Measurements from ENCODE around the gene TIMP3.
"Not testable (repeated sequence)": the region's sequence is repeated elsewhere in the genome, so short reads cannot be mapped to it uniquely, and the experiment has no call there.

Gene TIMP3

DNA sequence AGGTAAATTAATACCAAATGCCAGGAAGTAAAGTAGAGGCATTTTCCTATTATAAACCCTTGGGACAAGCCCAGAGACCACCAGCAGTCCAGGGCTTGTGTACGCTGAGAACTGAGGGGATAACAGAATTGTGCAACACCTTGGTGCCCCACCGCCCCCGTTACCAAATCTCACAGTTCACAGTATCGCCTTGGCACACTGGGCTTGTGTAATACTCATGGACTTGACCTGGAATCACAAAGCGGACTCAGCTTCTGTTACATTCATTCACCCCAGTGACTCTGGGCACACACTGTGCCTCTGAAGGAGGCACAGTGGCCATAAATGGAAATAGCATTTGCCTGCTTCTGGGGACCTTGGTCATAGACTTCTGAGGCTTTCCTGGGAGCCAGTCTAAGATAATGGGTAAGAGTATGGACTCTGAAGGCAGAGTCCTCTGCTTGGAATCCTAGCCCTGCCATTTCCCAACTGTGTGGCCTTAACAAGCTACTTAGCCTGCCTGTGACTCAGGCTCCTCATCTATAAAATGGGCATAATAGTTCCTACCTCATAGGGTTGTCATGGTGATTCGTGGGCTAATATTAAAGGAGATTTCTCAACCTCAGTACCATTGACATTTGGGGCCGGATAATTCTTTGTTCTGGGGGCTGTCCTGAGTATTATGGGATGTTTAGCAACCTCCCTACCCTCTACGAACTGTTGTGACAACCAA lies 53.7 kb downstream of the TIMP3 start:
- no peak for DNase-seq (ENCODE audit: low read depth)

DNA sequence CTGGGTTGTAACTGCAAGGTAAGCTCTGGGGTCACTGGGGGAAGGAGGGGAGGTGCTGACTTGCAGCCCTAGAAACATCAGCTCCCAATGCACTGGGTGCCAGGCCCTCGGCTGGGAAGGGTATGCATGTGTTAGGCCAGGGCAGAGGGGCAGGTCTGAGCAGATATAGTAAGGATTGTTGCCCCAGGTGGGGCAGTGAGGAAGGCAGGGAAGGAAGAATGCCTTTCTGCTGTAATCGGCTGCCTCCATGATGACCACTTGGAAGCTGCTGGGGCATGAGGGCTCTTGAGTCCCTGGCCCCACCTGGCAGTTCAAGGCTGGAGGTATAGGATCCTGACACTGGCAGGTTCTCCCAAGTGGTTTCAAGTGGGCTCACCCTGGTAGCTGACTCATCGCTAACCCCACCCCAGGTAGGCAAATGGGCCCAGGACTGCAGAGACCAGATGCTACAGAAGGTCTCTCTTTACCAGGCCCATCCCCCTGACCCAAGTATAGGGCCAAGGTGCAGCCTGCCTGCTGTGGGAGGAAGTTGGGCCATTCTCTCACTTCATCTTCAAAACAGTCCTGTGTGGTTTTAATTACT lies 56.7 kb downstream of the TIMP3 start:
- no peak for DNase-seq (ENCODE audit: low read depth)

DNA sequence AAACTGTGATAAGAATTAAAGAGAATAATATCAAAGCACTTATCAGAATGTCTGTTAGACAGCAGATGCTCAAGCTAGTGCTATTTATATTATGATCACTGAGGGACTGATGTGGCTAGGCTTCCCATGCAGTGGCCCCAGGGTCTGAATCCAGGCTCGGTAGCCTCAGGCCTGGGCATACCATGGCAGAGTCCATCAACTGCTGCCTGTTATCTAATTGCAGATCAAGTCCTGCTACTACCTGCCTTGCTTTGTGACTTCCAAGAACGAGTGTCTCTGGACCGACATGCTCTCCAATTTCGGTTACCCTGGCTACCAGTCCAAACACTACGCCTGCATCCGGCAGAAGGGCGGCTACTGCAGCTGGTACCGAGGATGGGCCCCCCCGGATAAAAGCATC lies 57.5 kb downstream of the TIMP3 start:
- no peak for DNase-seq (ENCODE audit: low read depth)

DNA sequence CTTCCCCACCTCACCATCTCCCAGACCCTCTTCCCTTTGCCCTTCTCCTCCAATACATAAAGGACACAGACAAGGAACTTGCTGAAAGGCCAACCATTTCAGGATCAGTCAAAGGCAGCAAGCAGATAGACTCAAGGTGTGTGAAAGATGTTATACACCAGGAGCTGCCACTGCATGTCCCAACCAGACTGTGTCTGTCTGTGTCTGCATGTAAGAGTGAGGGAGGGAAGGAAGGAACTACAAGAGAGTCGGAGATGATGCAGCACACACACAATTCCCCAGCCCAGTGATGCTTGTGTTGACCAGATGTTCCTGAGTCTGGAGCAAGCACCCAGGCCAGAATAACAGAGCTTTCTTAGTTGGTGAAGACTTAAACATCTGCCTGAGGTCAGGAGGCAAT lies 58.2 kb downstream of the TIMP3 start:
- DNase-seq (ENCODE audit: low read depth) = no peak

DNA sequence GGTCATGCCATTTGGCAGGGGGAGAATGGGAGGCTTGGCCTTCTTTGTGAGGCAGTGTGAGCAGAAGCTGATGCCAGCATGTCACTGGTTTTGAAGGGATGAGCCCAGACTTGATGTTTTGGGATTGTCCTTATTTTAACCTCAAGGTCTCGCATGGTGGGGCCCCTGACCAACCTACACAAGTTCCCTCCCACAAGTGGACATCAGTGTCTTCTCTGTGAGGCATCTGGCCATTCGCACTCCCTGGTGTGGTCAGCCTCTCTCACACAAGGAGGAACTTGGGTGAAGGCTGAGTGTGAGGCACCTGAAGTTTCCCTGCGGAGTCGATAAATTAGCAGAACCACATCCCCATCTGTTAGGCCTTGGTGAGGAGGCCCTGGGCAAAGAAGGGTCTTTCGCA lies 59.8 kb downstream of the TIMP3 start:
- DNase-seq (ENCODE audit: low read depth) = no peak

DNA sequence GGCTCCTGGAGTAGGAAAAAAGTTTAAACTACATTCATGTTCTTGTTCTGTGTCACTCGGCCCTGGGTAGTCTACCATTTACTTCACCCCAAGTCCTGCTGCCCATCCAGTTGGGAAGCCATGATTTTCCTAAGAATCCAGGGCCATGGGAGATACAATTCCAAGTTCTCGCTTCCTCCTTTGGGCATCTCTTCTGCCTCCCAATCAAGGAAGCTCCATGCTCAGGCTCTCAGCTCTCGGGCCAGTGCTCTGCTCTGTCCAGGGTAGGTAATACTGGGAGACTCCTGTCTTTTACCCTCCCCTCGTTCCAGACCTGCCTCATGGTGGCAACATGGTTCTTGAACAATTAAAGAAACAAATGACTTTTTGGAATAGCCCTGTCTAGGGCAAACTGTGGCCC lies 60.6 kb downstream of the TIMP3 start:
- no peak for DNase-seq (ENCODE audit: low read depth)

DNA sequence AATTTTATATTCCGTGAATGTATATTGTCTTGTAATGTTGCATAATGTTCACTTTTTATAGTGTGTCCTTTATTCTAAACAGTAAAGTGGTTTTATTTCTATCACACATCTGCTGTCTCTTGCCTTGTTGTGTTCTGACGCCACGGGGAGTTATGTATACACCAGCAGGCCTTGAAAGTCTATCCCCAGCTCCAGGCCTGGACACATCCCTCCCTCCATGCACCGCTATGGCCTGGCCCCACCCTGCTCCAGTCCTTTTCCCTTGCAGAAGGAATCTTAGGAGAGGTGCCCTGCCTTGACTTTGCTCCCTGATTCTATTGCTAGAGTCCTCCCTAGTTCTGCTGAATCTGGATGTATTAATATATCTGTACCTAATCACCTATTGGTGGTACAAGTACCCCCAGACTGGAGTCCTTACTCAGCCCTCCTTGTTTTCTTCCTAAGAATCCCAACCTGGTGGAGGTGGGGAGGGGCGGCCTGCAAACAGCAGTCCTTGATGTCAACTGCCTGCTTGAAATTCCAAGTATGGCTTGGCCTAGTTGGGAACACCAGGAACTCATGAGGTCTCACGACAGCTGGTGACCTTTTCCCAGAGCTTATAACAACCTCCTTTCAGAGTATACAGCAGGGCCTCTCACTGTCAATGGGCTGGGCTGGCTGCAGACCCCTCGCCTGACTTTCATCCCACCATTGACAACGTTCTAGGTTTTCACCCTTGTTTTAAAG lies 61.6 kb downstream of the TIMP3 start:
- DNase-seq (ENCODE audit: low read depth) = no peak

DNA sequence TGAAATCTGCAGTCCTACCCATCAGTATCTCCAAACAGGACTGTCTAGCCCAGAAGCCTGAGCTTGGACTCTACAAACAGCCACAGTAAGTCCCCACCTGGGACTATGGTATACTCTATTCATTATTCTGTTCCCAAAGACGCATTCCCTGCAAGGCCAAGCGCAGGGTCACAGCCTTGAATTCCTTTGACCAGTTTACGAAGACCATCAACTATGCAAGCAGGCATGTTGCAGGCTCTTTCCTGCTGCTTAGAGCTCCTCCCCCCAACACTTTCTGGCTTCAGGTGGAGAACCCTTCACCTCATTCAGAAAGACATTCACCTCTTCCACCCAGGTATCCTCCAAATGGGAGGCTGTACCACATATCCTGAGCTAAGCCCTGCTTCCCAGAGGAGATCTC lies 62.5 kb downstream of the TIMP3 start:
- no peak for DNase-seq (ENCODE audit: low read depth)

DNA sequence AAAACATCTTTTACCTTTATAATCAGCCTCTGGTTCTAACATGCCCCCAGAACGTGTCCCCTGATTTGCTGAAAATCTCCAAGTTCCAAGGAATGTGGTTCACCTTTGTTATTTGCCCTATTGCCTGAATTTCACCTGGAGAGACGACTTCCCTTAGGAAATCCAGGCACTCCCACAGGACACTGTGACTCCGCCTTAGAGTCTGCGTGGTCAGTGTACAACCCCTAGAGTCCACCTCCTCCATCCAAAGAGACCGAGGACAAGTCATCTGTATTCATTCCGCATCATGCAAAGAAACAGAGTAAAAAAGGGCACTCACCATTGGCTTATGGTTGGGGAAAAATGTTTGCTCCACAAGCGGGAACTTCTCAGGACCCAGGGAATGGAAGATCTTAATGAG lies 63.1 kb downstream of the TIMP3 start:
- no peak for DNase-seq (ENCODE audit: low read depth)

DNA sequence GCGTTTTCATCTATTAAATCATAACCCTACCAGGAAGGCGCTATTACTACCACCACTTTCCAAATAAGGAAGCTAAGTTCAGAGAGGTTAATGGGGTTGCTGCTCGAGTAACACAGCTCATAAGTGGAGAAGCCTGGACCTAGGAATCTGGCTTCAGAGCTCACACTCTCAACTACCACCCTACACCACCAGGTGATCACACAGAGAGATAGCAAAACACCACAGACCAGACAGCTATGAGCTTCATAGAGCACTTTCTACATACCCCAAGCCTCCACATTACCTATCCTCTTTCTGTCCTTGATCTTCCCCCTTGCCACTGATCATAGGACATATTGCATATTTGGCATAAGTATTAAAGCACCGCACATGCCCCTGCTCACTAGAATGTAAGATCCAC lies 65.4 kb downstream of the TIMP3 start:
- DNase-seq (ENCODE audit: low read depth) = no peak

DNA sequence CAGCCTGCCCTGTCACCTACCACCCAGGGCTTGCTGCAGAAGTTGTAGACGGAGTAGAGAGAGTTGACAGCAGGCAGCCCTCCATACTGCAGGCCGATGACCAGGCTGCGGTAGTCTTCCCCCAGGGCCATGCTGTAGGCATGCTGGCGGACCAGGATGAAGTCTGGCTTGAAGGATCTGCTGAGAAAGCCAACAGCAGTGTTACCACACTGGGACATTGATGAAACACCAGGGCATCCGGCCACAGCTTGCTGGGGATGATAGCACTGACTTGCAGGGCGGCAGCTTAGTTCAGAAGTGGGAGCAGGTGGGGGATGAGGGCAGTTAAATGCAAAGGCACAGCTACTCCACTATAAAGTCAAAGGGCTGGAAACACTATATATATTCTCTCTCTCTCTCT lies 67.4 kb downstream of the TIMP3 start:
- no peak for DNase-seq (ENCODE audit: low read depth)

DNA sequence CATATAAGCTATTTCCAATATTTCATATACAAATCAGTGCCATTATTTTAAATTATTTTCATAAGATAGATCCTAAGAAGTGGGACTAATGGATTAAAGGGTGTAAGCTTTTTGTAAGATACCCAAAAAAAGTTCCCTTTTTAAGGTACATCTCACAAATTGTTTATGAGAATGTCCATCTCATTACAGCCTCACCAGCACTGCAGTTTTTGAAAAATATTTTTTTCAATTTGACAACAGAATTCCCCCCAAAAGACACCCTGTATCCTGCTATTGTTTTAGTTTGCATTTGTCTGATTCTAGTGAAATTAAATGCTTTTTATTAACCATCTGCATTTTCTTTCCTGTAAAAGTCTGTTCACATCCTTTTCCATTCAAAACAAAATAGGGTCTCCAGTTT lies 69.0 kb downstream of the TIMP3 start:
- no peak for DNase-seq (ENCODE audit: low read depth)

DNA sequence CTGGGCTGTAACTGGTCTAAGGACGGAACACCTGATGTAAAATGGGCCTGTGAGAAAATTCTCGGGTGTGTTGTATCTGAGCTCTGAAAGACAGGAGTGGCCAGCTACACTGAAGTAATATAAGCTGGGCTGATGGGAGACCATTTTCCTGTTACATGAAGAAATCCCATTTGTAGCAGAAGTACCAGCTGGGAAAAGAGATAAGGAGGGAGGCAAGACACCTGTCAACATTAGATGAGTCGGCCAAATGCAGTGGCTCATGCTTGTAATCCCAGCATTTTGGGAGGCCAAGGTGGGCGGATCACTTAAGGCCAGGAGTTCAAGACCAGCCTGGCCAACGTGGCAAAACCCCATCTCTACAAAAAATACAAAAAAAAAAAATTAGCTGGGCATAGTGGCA lies 72.1 kb downstream of the TIMP3 start:
- not testable (repeated sequence) for DNase-seq (ENCODE audit: low read depth)

DNA sequence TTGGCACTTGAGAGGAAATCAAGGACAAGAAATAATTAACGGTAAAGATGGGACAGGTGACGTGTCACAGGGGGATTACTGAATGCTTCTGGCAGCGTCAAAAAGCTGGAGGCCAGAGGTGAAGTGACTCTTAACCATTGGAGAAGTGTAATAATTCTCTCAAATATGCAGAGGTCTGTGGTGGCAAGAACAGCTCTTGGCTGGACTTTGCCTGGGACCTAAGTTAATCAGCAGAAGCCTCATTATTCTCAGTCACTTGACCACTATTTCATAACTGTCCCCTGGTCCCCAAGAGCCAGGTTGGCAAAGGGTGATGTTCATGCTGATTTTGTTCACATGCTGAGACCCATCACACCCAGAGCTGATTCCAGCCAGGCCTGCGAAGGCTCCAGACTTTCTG lies 72.9 kb downstream of the TIMP3 start:
- DNase-seq (ENCODE audit: low read depth) = no peak

DNA sequence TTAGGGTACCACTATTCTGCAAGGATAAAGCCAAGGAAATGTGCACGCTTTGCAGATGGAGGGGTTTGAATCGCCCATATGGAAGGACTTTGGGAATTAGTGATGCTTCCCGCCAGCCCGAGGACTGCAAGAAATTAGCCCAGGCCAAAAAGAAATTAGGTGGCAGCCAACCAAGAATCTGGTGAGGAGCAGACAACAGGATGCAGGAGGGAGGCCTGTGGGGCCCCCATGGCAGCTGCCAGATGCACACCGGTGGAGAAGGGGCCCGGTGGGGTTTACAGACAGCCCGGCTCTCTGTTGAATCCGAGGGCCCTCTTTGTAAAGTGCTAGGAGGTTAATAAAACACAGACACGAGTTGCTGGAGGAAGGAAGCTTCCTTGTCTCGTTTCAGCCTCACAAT lies 73.5 kb downstream of the TIMP3 start:
- DNase-seq (ENCODE audit: low read depth) = no peak

DNA sequence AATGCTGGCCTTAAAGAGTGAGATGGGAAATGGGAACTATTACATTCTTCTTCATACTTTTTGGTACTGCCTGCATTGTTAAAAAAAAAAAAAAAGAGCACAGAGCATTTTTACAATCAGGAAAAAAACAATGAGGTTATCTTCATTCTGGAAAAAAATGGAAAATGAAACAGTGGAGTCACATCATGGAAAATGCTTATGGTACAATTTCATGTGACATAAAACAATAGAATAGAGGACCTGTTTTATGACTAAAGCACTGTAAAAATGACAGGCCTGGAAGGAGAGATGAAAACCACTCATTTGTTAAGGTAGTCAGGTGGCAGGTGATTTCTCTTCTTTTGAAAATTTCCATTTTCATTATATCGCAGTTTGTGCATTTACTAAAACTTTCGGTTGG lies 75.0 kb downstream of the TIMP3 start:
- DNase-seq (ENCODE audit: low read depth) = no peak

DNA sequence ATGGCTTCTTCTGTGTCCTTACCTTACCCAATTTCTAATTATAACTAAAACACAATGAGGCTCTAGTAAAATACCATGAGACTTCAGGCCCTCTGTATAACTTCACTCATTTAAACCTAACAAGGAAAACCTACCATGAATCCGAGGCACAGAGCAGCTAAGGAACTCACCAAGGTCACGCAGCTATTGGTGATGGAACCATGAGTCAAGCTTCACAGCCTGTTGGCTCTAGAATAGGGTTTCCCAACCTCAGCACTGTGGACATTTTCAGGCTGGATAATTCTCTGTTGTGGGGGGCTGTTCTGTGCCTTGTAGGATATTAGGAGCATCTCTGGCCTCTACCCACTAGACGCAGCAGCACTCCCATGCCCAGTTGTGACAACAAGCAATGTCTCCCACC lies 75.7 kb downstream of the TIMP3 start:
- no peak for DNase-seq (ENCODE audit: low read depth)

DNA sequence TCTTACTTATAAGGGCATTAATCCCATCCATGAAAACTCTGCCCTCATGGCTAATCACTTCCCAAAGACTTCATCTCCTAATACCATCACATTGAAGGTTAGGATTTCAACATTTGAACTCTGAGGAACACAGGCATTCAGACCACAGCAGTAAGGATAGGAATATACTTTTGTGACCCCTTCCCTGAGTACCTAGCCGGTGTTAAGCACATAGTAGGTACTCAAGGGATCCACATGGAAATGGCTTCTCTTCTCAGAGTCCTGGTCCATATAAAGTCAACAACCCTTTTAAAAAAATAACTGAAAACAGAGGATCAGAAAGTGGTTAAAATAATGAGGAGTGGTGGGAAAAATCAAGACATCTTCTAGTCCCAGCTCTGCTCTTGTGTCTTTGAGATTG lies 78.0 kb downstream of the TIMP3 start:
- no peak for DNase-seq (ENCODE audit: low read depth)

DNA sequence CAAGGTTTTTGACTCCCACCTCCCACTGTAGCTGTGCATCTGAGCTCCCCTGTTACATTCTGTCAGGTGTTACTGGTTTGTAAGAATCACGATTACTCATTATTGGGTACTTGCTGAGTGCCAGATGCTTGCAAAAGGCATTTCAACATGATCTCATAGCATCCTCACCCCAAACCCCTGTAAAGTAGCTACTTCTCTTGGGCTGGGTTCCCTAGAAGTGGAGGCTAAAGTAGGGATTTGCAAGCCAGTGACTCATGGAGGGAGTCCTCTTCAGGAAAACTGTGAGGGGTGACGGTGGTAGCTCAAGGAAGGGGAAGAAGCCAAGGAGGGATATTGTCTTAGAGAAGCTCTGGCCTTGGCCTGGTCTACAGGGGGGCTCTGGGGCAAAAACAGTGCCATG lies 78.6 kb downstream of the TIMP3 start:
- no peak for DNase-seq (ENCODE audit: low read depth)

DNA sequence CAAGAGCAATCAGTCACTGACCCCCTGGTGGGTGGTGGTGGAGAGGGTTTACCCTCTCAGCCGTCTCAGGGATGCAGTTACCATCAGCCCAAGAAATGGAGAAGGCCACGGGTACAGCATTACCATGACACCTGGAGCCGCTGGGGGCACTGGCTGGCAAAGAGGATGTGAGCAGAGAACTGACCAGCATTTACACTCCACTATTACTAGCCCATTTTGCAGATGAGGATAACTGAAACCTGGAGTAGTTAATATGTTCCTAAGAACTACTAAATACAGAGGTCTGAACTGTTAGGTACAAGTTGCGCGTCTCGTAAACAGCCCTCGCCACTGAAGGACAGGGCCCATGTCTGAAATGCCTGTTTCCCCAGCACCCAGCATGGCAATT lies 79.0 kb downstream of the TIMP3 start:
- DNase-seq (ENCODE audit: low read depth) = no peak

DNA sequence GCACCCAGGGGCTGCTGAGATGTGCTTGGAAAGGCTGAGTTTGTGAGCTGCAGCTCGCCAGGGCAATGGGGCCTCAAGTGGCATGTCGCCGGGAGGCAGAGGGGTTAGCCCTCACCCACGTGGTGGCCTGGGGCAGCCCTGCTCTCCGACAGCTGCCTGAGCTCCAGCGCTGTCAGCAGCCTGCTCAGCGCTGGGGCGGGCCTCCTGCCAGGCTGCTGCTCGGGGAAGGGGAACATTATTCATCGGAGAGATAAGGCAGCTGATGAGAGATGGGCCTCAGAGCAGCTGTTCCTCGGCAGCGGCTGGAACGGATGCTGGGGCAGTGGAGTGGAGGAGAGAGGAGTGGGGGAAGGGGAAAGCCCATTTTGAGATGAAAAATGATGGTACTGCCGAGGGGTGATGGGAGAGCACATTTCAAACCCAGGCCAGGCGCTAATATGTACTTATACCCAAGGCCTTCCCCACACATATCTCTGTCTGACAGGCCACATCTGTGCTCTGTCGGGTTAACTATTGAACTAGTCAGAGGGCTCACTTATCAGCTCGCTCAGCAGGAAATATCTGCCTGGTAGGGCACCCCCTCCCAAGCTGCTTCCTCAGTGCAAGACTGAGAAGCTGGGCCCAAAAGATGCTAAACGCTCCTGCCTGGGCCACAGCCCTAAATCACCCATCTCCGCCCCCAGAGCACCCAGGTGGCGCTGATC lies 79.5 kb downstream of the TIMP3 start:
- DNase-seq (ENCODE audit: low read depth) = no peak

DNA sequence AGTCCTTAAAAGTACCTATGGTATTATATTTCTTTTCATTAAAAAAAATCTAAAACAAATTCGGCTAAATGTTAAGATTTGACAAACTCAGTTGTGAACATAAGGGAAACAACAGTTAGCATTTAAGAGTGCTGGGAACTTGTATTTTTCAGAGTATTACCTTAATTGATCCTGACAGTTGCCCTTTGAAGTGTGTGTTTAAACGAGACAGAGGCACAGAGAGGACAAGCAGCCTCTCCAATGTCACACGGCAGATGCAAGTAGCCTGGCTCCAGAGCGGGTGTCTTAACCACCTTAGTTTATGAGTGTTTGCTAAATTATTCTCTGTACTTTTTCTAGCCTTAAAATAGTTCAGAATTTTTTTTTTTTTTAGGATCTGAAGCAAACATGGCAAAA lies 80.9 kb downstream of the TIMP3 start:
- DNase-seq (ENCODE audit: low read depth) = no peak

All from stimulated activated CD8-positive, alpha-beta memory T cell treated with anti-CD3 and anti-CD28 coated beads, Interleukin-12 subunit alpha, Interleukin-12 subunit beta, amount 100 ng/mL, for 1 hour (primary cell).